Activated T-cell treated with anti-CD3 and anti-CD28 coated beads, Interleukin-2, amount 50 U/mL, for 24 hours (primary cell): ENCODE results near the gene ACTMAP.

ENCODE experiments used
- DNase-seq: peaks from one replicate; pipeline ENCODE4 v3.0.0-alpha.2; 2020
- H3K27ac Mint-ChIP-seq: 2 replicates; pipeline ENCODE4 v1.8.0; 2020; ENCODE audit warnings: mild to moderate bottlenecking, mixed read lengths
- H3K27me3 Mint-ChIP-seq: 2 replicates; pipeline ENCODE4 v1.8.0; 2020; ENCODE audit warnings: mixed read lengths
- H3K36me3 Mint-ChIP-seq: 2 replicates; pipeline ENCODE4 v1.8.0; 2020; ENCODE audit warnings: low read depth, mixed read lengths
- H3K4me1 Mint-ChIP-seq: 2 replicates; pipeline ENCODE4 v1.8.0; 2020; ENCODE audit warnings: low read depth, mixed read lengths
- H3K4me3 Mint-ChIP-seq: 2 replicates; pipeline ENCODE4 v1.8.0; 2020; ENCODE audit warnings: mild to moderate bottlenecking, moderate library complexity, mixed read lengths
- H3K9me3 Mint-ChIP-seq: 2 replicates; pipeline ENCODE4 v1.8.0; 2020; ENCODE audit warnings: mixed read lengths

Gene ACTMAP

GRCh38 chr19:40709817-40710216, 40.5 kb downstream of the ACTMAP start:
- H3K9me3 Mint-ChIP-seq, result no peaks in the 10 kb centered on the region
- peaks cover 64% of the 10 kb centered on the region for H3K36me3 Mint-ChIP-seq
- H3K27ac Mint-ChIP-seq, result no peak overlapping the region
- DNase-seq, result no peak
- H3K27me3 Mint-ChIP-seq, result no peaks in the 10 kb centered on the region
- no peak overlapping the region for H3K4me3 Mint-ChIP-seq
- H3K4me1 Mint-ChIP-seq, result peaks cover 23% of the 10 kb centered on the region

GRCh38 chr19:40707615-40708014, 42.7 kb downstream of the ACTMAP start:
- Mint-ChIP-seq H3K36me3 (peaks cover 74% of the 10 kb centered on the region), H3K27ac (no peak overlapping the region), H3K9me3 (no peaks in the 10 kb centered on the region), H3K27me3 (no peaks in the 10 kb centered on the region), H3K4me3 (no peak overlapping the region), H3K4me1 (peaks cover 8% of the 10 kb centered on the region)
- DNase-seq, result no peak

- Mint-ChIP-seq H3K4me3 (no peak overlapping the region), H3K27me3 (no peaks in the 10 kb centered on the region), H3K27ac (no peak overlapping the region), H3K9me3 (no peaks in the 10 kb centered on the region), H3K4me1 (peaks cover 7% of the 10 kb centered on the region), H3K36me3 (peaks cover 79% of the 10 kb centered on the region)
- no peak for DNase-seq
Measured at GRCh38 chr19:40705950-40706619, 44.2 kb downstream of the ACTMAP start.

GRCh38 chr19:40705362-40705651, 45.0 kb downstream of the ACTMAP start:
- Mint-ChIP-seq H3K36me3 (peaks cover 78% of the 10 kb centered on the region), H3K4me1 (peaks cover 6% of the 10 kb centered on the region), H3K27me3 (no peaks in the 10 kb centered on the region), H3K27ac (no peak overlapping the region), H3K4me3 (no peak overlapping the region), H3K9me3 (no peaks in the 10 kb centered on the region)
- no peak for DNase-seq

GRCh38 chr19:40704491-40705361, 45.6 kb downstream of the ACTMAP start:
- Mint-ChIP-seq H3K4me3 (no peak overlapping the region), H3K9me3 (no peaks in the 10 kb centered on the region), H3K36me3 (peaks cover 77% of the 10 kb centered on the region), H3K27me3 (no peaks in the 10 kb centered on the region), H3K4me1 (peaks cover 6% of the 10 kb centered on the region), H3K27ac (no peak overlapping the region)
- DNase-seq, result no peak

GRCh38 chr19:40703029-40703755, 47.1 kb downstream of the ACTMAP start:
- no peaks in the 10 kb centered on the region for H3K27me3 Mint-ChIP-seq
- H3K4me1 Mint-ChIP-seq, result no peaks in the 10 kb centered on the region
- H3K36me3 Mint-ChIP-seq, result peaks cover 63% of the 10 kb centered on the region
- DNase-seq, result no peak
- H3K4me3 Mint-ChIP-seq, result no peak overlapping the region
- H3K27ac Mint-ChIP-seq, result no peak overlapping the region
- no peaks in the 10 kb centered on the region for H3K9me3 Mint-ChIP-seq

GRCh38 chr19:40702337-40703012, 47.8 kb downstream of the ACTMAP start:
- Mint-ChIP-seq H3K36me3 (peaks cover 58% of the 10 kb centered on the region), H3K9me3 (no peaks in the 10 kb centered on the region), H3K27me3 (no peaks in the 10 kb centered on the region), H3K4me1 (no peaks in the 10 kb centered on the region), H3K4me3 (no peak overlapping the region), H3K27ac (no peak overlapping the region)
- no peak for DNase-seq

GRCh38 chr19:40701758-40702157, 48.5 kb downstream of the ACTMAP start:
- no peak overlapping the region for H3K27ac Mint-ChIP-seq
- H3K4me1 Mint-ChIP-seq, result no peaks in the 10 kb centered on the region
- peaks cover 54% of the 10 kb centered on the region for H3K36me3 Mint-ChIP-seq
- no peaks in the 10 kb centered on the region for H3K27me3 Mint-ChIP-seq
- H3K9me3 Mint-ChIP-seq, result no peaks in the 10 kb centered on the region
- DNase-seq, result no peak
- H3K4me3 Mint-ChIP-seq, result no peak overlapping the region

GRCh38 chr19:40700083-40700482, 50.2 kb downstream of the ACTMAP start:
- no peaks in the 10 kb centered on the region for H3K9me3 Mint-ChIP-seq

GRCh38 chr19:40697007-40697406, 53.3 kb downstream of the ACTMAP start:
- no peak for DNase-seq
- Mint-ChIP-seq H3K4me3 (no peak overlapping the region), H3K4me1 (no peaks in the 10 kb centered on the region), H3K36me3 (peaks cover 48% of the 10 kb centered on the region), H3K9me3 (no peaks in the 10 kb centered on the region), H3K27me3 (no peaks in the 10 kb centered on the region), H3K27ac (no peak overlapping the region)

More at GRCh38 chr19:40700083-40700482, 50.2 kb downstream of the ACTMAP start:
- Mint-ChIP-seq H3K4me1 (no peaks in the 10 kb centered on the region), H3K27ac (no peak overlapping the region), H3K4me3 (no peak overlapping the region), H3K27me3 (no peaks in the 10 kb centered on the region), H3K36me3 (peaks cover 55% of the 10 kb centered on the region)
- DNase-seq, result no peak

- peaks cover 37% of the 10 kb centered on the region for H3K36me3 Mint-ChIP-seq
- H3K9me3 Mint-ChIP-seq, result no peaks in the 10 kb centered on the region
- peaks cover 8% of the 10 kb centered on the region for H3K4me1 Mint-ChIP-seq
- H3K27me3 Mint-ChIP-seq, result no peaks in the 10 kb centered on the region
- H3K4me3 Mint-ChIP-seq, result no peak overlapping the region
- no peak for DNase-seq
- no peak overlapping the region for H3K27ac Mint-ChIP-seq
Measured at GRCh38 chr19:40695881-40696280, 54.4 kb downstream of the ACTMAP start.

- Mint-ChIP-seq H3K27me3 (no peaks in the 10 kb centered on the region), H3K9me3 (no peaks in the 10 kb centered on the region), H3K27ac (no peak overlapping the region), H3K36me3 (peaks cover 33% of the 10 kb centered on the region), H3K4me1 (peaks cover 11% of the 10 kb centered on the region), H3K4me3 (no peak overlapping the region)
- no peak for DNase-seq
Measured at GRCh38 chr19:40693896-40694295, 56.4 kb downstream of the ACTMAP start.

GRCh38 chr19:40693150-40693788, 57.0 kb downstream of the ACTMAP start:
- Mint-ChIP-seq H3K27ac (peak overlapping the region; percentile 26), H3K4me3 (no peak overlapping the region), H3K9me3 (no peaks in the 10 kb centered on the region), H3K36me3 (peaks cover 33% of the 10 kb centered on the region), H3K4me1 (peaks cover 11% of the 10 kb centered on the region), H3K27me3 (no peaks in the 10 kb centered on the region)
- no peak for DNase-seq

- Mint-ChIP-seq H3K4me1 (peaks cover 11% of the 10 kb centered on the region), H3K9me3 (no peaks in the 10 kb centered on the region), H3K36me3 (peaks cover 31% of the 10 kb centered on the region), H3K27ac (peak overlapping the region; percentile 65), H3K27me3 (no peaks in the 10 kb centered on the region), H3K4me3 (no peak overlapping the region)
- no peak for DNase-seq
Measured at GRCh38 chr19:40692212-40692551, 58.1 kb downstream of the ACTMAP start.
